GM12874 (cell line): ENCODE results near the gene AGBL2.

Experiments
- CTCF ChIP-seq: IDR thresholded peaks from 2 replicates; pipeline ENCODE4 v1.5.1; 2011; ENCODE audit warnings: low read depth, mild to moderate bottlenecking, control low read depth, low read length, moderate library complexity; ENCODE audit not compliant: insufficient read depth

Gene AGBL2

DNA sequence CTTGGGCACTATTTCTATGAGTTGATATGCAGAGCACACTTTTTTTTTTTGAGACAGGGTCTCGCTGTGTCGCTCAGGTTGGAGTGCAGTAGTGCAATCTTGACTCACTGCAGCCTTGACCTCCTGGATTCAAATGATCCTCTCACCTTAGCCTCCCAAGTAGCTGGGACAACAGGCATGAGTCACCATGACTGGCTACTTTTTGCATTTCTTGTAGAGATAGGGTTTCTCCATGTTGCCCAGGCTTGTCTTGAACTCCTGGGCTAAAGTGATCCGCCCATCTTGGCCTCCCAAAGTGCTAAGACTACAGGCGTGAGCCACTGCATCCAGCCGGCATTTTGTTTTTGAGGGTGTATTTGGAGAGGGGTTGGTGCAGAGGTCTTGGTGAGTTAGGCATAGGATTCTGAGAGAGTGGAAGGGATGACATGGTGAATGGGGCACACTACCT, 42.9 kb downstream of the AGBL2 start:
- no peak for TF ChIP-seq CTCF

GRCh38 chr11:47669856-47670255, 45.3 kb downstream of the AGBL2 start:
- no peak for TF ChIP-seq CTCF

DNA sequence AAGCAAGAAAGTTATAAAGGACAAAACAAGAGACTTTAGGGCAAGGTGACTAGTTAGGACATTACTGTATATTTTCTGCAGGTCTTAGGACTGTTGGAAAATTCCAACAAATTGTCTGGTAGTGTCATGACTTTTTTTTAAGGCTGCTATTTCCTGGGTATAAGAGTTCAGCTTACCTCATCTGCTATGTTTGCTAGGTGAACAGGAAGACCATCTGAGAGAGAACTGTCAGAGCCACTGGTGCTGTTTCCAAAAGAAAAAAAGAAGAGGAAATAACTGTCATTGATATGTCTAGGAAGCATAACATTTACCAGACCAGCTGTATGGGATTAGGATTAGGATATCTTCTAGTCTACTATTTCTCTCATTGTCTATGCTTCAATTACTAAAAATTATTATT, 46.5 kb downstream of the AGBL2 start:
- TF ChIP-seq CTCF: no peak

GRCh38 chr11:47667555-47667954, 47.6 kb downstream of the AGBL2 start:
- TF ChIP-seq CTCF: no peak

DNA sequence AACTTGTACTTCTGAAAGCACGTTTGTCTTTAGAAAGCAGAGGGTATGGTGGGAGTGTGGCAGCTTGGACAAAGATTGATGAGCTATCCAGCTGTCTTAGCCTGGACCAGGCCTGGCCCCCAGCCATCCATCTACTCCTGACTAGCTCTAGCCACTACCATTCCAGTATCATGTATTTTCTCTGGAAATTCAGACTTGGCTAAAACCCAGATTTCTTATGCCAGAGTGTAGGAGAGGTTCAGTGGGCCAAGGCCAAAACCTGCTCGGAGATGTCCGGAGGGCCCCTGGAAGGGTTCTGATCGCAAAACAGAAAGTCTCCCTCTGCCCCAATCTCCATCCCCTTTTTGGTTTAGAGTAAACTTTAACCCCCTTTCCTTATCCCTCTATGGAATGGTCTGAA, 48.0 kb downstream of the AGBL2 start:
- TF ChIP-seq CTCF: no peak

DNA sequence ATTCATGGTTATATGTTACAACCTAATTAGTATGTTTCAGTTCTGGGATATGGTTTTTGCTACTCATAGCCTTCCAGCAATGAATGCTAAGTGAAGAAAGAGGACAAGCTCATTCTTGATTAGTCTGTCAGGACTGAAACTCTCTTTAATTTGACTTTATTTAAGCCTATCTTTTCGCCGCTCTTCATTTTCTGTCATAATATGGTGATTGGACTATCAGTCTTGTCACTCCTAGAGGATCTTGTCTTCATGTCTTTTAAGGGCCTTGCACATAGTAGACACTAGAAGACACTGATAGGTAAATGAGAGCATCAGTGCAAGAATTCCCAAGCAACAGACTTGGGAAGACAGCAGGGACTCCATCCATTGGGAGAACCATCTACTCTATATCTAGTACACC, 53.9 kb downstream of the AGBL2 start:
- no peak for TF ChIP-seq CTCF

GRCh38 chr11:47659276-47659675, 55.9 kb downstream of the AGBL2 start:
- no peak for TF ChIP-seq CTCF
